HG03342 (cell line): Measurements from ENCODE around the gene MYO10.
"Not testable (repeated sequence)": the region's sequence is repeated elsewhere in the genome, so short reads cannot be mapped to it uniquely, and the experiment has no call there.

ENCODE experiments used
- ATAC-seq: cut with Tn5 transposase; IDR thresholded peaks from one replicate; pipeline ENCODE4 v1.9.1; 2021; ENCODE audit warnings: mild to moderate bottlenecking, moderate library complexity; ENCODE audit not compliant: unreplicated experiment

The MYO10 gene

GRCh38 chr5:16681876-16682275 is 254.2 kb downstream of the MYO10 start:
- no peak for ATAC-seq

- no peak for ATAC-seq
These were observed 256.2 kb downstream of the MYO10 start for GRCh38 chr5:16679863-16680262.

GRCh38 chr5:16679190-16679589 is 256.9 kb downstream of the MYO10 start:
- no peak for ATAC-seq

GRCh38 chr5:16675806-16676205 is 260.3 kb downstream of the MYO10 start:
- ATAC-seq = no peak

GRCh38 chr5:16674750-16675149 is 261.3 kb downstream of the MYO10 start:
- ATAC-seq = no peak

- ATAC-seq = no peak
These were observed 262.6 kb downstream of the MYO10 start for GRCh38 chr5:16673241-16674201.

- no peak for ATAC-seq
These were observed 264.9 kb downstream of the MYO10 start for GRCh38 chr5:16671208-16671607.

- ATAC-seq = no peak
These were observed 266.3 kb downstream of the MYO10 start for GRCh38 chr5:16669776-16670175.

- ATAC-seq = no peak
These were observed 267.5 kb downstream of the MYO10 start for GRCh38 chr5:16668631-16669030.

- ATAC-seq = no peak
These were observed 267.9 kb downstream of the MYO10 start for GRCh38 chr5:16668194-16668593.

- ATAC-seq = no peak
These were observed 269.1 kb downstream of the MYO10 start for GRCh38 chr5:16666883-16667398.

GRCh38 chr5:16666130-16666882 is 269.8 kb downstream of the MYO10 start:
- no peak for ATAC-seq

GRCh38 chr5:16665601-16666000 is 270.5 kb downstream of the MYO10 start:
- ATAC-seq = no peak

GRCh38 chr5:16664368-16664767 is 271.7 kb downstream of the MYO10 start:
- no peak for ATAC-seq

- no peak for ATAC-seq
These were observed 272.2 kb downstream of the MYO10 start for GRCh38 chr5:16663840-16664239.

- no peak for ATAC-seq
These were observed 274.4 kb downstream of the MYO10 start for GRCh38 chr5:16661713-16662112.

GRCh38 chr5:16660982-16661381 is 275.1 kb downstream of the MYO10 start:
- no peak for ATAC-seq

GRCh38 chr5:16659536-16659935 is 276.6 kb downstream of the MYO10 start:
- no peak for ATAC-seq

GRCh38 chr5:16656561-16657191 is 279.4 kb downstream of the MYO10 start:
- no peak for ATAC-seq

- no peak for ATAC-seq
These were observed 281.3 kb downstream of the MYO10 start for GRCh38 chr5:16654647-16655334.

- not testable (repeated sequence) for ATAC-seq
These were observed 287.3 kb downstream of the MYO10 start for GRCh38 chr5:16648739-16649138.
